H7 (cell line): ENCODE measurements around the gene IL4. TPM values are rescaled to one million over a fixed set of nuclear protein-coding genes. Genes with fewer than 3 reads are reported as not detected.

Experiments used
- DNase-seq: peaks from one replicate; pipeline ENCODE4 v3.0.0; 2012
- H3K27me3 ChIP-seq: 2 replicates; pipeline ENCODE4 v1.6.0; 2011; ENCODE audit warnings: mild to moderate bottlenecking, low read length; ENCODE audit not compliant: control insufficient read depth, insufficient read depth
- H3K36me3 ChIP-seq: replicated peaks from 2 replicates; pipeline ENCODE4 v1.5.1; 2011; ENCODE audit warnings: low read length; ENCODE audit not compliant: control insufficient read depth, insufficient read depth
- H3K4me3 ChIP-seq: 2 replicates; pipeline ENCODE4 v1.5.1; 2011; ENCODE audit warnings: low read depth, mild to moderate bottlenecking, control low read depth, low read length, moderate library complexity; ENCODE audit not compliant: insufficient read depth
- total RNA-seq: library from RNA; depleted of rRNA; stranded (reverse); fragments of >200 nt; shearing (Covaris generic); gene quantifications from 2 replicates; pipeline ENCODE4 v1.2.3, GENCODE V29; 2014

The IL4 gene
- total RNA-seq, 1 experiment from 2014 or later = not detected

DNA sequence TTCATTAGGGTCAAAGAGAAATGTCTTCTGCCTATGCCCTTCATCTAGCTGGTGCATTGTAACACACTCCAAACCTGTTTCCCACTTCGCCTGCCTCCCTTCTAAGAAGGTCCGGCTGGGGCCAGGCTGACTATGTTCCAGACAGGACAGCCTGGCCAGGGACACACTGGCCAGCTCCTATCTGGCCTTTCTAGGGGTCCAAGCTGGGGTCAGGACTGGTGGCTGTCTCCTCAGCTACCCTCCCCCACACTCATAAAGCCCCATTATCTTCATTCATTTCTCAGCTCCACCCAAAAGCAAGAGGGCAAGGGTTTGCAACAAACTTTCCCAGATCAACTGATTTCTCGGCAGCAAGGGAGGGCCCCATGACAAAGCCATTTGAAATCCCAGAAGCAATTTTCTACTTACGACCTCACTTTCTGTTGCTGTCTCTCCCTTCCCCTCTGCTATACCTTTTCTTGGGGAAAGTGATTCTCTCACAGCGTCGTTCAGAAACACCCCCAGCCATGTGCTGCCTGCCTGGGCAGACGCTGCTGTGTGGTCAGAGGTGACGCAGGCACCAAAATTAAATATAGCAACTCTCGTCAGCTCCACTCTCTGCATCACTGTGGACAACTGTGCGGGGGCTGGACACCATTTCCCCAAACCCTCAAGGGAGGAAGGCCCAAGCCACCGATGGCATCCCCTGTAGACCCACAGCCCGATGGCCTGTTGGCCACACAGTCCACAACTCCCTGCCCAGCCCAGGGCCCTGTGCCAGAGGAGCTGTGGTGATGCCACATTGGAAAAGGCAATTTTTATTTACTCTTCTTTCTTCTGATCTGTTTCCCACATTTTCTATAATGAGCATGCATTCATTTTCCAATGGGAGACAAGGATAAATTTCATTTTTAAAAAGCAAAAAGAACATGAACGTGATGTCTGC, 9.8 kb upstream of the IL4 start:
- Histone ChIP-seq H3K4me3 (no peak overlapping the region), H3K36me3 (no peaks in the 10 kb centered on the region), H3K27me3 (no peaks in the 10 kb centered on the region)
- no peak for DNase-seq

DNA sequence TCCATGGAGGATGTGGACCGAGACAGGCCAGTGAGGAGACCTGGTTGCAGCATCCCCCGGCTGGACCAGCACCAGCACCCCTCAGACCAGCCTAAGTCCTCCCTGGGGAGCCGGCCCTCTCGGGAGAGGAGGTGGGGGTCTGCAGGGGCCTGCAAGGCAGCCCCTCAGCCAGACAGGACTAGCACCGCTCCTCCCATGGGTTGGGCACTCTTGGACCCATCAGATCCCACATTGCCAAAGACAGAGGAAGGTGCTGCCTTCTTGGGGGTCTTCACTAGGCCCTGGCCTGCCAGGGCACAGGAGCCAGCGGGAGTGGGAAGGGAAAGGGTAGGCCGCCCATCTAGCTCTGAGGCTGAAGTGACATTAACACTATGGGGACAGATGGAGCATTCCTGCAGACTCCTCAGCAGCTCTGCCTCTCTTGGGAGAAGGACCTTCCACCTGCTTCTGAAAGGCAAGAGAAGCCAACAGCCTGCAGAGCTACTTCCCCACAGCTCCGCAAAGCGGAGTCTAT, 9.0 kb upstream of the IL4 start:
- Histone ChIP-seq H3K27me3 (no peaks in the 10 kb centered on the region), H3K36me3 (no peaks in the 10 kb centered on the region), H3K4me3 (no peak overlapping the region)
- DNase-seq = no peak

DNA sequence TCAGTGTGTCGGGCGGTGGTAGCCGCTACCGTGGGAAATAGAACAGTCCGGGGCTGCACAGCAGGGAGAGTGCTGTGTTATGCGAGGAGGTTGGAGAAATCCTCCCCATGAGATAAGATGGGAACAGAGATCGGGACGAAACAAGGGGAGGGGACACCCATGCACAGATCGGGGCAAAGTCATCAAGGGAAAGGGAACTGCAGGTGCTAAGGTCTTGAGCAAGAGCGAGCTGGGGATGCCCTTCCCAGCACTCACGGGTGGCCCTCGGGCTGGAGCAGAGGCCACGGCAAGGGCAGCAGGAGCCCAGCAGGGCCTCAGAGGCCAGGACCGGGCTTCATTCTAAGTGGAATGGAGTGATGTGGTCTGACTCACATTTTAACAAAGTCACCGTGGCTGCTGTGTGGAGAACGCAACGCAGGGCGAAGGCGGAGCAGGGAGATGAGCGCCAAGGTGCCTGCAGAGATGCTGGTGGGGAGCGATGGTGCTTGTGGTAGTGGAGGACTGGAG, 8.2 kb upstream of the IL4 start:
- H3K27me3 ChIP-seq = no peaks in the 10 kb centered on the region
- DNase-seq = peak; percentile 47
- H3K4me3 ChIP-seq = no peak overlapping the region
- H3K36me3 ChIP-seq = no peaks in the 10 kb centered on the region

DNA sequence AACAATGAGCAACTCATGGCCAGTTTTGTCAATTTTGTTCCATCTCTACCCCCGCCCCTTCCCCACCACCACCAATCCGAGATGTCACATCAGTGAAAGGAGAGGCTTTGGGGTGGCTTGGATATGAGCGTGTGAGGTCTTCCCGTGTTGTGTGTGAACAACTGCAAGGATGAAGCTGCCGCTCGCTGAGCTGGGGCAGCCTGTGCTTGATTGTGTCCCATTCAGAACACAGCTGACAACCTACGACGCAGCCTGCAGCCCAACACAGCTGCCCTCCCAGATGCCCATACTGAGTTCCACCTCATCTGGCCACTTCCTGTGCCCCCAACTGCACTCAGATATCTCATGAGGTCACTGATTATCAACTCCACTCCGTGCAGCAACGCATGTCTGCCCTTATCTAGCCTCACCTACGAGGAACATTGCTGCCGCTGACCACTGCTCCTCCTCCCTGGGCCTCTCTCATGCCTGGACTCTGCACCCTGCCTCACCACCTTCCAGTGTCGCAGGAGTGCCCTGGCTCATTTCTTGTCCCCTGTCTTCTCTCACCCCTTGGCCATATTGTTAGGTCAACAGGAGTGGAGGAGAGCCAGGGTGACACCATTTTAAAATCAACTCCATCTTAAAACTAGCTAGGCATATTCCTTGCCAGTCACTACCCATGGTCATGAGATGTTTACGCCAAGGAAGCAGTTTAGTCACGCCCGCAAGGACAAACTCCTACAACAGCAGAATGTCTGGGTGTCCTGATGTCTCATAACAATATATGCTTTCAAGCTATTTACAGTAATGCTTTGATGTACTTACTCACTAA, 7.3 kb upstream of the IL4 start:
- Histone ChIP-seq H3K4me3 (no peak overlapping the region), H3K27me3 (no peaks in the 10 kb centered on the region), H3K36me3 (no peaks in the 10 kb centered on the region)
- DNase-seq = no peak

DNA sequence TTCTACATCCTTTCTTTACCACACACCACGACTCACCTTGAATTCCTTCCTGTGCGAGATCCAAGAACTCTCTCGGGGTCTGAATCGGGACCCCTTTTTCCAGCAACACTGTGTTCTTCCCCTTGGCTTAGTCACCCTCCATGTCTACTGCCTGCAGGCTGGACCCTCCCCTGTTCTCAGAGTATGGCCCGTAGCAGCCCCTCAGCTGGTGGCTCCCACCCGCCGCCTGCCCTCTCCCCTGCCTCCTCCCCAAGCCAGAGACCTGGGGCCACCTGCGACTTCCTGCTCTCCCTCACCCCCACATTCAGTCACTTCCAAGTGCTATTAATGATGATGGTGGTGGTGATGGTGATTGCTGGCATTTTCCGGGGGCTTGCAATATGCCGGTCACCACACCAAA, 6.5 kb upstream of the IL4 start:
- Histone ChIP-seq H3K4me3 (no peak overlapping the region), H3K36me3 (no peaks in the 10 kb centered on the region), H3K27me3 (no peaks in the 10 kb centered on the region)
- no peak for DNase-seq

DNA sequence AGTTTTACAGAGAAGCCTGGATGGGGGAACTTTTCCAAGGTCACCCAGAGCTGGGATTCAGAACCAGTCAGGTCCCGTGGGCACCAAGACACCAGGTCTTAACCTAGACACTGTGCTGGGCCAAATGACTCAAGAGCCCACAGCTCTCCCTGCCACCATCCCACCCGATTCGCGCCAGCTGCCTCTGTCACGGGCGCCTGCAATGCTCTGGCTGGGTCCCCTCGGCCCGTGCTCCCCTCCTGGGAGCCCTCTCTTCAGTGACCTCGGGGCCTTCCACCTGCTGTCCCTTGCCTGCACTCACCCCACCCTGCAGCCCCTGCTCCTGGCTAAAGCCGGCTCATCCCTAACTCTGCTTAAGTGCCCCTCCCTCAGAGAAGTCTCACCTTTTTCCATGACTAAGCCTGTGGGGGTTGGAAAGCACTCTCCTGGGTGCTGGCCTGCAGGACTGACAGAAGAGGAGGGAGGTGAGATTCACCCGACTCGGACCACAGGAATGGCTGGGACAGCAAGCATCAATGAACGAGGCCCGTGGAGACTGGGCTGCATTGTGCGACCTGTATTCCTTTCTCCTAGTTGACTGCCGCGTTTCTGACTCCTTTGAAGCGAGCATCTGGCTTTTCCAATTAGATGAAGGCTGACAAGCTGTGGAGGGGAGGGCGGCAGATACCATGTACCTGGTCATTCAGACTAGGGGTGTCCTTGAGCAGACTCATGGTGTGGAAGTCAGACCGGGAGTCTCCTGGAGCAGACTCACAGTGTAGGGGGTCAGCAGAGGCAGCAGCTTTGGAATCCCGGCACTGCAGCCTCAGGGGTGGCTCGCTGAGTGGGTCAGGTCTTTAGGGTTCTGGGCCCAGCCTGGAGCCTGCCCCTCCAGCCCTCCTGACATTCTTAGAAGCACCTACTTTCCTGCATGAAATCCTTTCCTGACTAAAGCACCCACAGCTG, 5.8 kb upstream of the IL4 start:
- no peak overlapping the region for H3K4me3 ChIP-seq
- peak; percentile 50 for DNase-seq
- H3K36me3 ChIP-seq = no peaks in the 10 kb centered on the region
- H3K27me3 ChIP-seq = no peaks in the 10 kb centered on the region

DNA sequence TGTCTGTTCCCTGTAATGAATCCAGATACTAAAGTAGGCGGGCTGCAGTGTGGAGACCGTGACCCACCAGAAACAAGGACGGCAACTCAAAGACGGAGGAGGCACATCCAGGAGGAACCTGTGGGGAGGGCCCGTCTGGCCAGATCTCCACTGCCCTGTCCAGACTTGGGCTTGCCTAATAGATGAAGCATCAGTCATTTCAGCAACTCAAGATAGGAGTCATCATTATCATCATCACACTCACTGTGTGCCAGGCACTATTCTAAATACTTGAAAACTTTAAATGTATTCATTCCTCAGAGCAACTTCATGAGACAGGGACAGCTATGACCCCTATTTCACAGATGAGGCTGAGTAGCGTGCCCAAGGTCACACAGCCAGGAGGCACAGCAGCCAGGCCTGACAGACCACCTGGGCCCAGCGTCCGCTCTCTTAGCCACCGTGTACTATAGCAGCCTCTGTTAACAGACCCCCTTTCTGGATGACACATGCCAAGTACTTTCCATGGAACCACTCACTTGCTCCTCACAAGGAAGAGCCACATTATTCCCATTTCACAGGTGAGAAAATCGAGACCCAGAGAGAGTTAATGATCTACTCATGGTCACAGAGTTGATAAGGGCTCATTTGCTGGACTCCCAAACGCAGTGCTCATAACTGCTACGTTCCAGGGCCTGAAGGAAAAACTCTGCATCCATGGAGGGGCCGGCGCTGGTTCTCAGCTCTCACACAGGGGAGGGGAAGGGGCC, 4.9 kb upstream of the IL4 start:
- Histone ChIP-seq H3K36me3 (no peaks in the 10 kb centered on the region), H3K4me3 (no peak overlapping the region), H3K27me3 (no peaks in the 10 kb centered on the region)
- DNase-seq = no peak

DNA sequence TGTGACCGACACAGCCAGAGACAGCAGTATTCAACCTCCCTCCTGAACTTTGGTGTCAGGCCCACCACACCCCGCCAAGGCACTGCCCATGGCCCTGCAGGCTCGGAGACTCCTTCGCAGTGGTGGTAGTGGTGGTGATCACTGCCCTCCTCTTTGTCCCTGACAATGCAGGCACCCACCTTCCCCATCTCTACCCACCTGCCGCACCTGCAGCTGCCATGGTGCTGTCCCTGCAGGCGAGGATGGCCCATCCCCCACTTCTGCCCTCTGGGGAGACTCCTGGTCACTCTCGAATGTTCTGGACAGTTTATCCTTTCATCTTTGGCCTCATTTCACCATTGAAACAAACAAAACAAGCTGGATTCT, 4.4 kb upstream of the IL4 start:
- H3K36me3 ChIP-seq = no peaks in the 10 kb centered on the region
- H3K4me3 ChIP-seq = no peak overlapping the region
- no peak for DNase-seq
- H3K27me3 ChIP-seq = no peaks in the 10 kb centered on the region

DNA sequence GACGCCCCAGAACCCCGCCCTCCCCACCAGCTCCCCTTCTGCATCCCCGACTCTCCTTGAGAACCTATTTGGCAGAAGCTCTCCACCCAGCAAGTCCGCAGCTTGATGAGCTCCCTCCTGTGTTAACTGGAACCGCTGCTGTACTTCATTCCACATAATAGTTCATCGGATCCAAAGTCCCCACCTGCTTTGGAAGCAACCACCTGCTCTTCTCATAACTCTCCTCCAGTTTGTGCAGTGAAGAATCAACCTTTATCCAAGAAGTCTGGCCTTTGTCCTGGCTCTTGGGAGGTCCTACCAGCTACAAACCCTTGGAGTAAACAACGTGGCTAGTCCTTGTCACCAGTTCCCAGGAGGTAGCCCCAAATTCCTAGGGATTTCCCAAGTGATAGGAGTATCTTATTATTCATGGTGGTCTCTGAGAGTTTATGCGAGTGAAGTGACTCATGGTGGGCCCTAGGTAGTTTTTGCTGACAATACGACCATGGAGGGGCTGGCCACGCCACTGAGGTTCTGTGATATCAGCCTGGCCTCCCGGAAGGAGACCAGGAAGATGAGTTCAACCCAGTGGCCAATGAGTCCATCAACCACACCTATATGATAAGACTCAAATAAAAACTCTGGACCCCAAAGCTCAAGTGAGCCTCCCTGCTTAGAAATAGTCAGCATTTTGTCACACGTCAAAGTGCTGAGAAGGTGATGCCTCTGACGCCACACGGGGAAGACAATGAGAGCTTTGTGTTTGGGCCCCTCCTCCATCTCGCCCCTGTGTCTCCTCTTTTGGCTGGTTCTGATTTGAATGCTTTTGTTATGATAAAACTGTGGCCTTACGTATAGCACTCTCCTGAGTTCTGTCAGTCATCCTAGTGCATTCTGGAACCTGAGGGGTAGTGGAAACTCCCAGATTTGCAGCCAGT, 3.6 kb upstream of the IL4 start:
- Histone ChIP-seq H3K36me3 (no peaks in the 10 kb centered on the region), H3K4me3 (no peak overlapping the region), H3K27me3 (no peaks in the 10 kb centered on the region)
- DNase-seq = peak; percentile 35

DNA sequence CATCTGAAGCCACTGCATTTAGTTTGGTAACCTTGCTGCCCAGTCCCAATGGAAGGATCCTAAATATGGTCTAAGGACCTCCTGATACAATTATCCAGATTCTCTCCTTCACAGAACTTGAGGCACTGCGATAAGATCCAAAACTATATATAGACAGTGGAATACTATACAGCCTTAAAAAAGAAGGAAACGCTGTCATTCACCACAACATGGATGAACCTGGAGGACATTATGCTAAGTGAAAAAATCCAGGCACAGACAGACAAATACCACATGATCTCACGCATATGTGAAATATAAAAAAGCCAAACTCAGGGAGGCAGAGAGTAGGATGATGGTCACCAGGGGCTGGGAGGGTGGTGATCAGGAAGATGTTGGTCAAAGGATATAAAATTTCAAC, 2.8 kb upstream of the IL4 start:
- Histone ChIP-seq H3K4me3 (no peak overlapping the region), H3K36me3 (no peaks in the 10 kb centered on the region), H3K27me3 (no peaks in the 10 kb centered on the region)
- DNase-seq = no peak

DNA sequence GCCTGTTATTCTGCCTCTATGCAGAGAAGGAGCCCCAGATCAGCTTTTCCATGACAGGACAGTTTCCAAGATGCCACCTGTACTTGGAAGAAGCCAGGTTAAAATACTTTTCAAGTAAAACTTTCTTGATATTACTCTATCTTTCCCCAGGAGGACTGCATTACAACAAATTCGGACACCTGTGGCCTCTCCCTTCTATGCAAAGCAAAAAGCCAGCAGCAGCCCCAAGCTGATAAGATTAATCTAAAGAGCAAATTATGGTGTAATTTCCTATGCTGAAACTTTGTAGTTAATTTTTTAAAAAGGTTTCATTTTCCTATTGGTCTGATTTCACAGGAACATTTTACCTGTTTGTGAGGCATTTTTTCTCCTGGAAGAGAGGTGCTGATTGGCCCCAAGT, 301 bp upstream of the IL4 start:
- no peak overlapping the region for H3K4me3 ChIP-seq

DNA sequence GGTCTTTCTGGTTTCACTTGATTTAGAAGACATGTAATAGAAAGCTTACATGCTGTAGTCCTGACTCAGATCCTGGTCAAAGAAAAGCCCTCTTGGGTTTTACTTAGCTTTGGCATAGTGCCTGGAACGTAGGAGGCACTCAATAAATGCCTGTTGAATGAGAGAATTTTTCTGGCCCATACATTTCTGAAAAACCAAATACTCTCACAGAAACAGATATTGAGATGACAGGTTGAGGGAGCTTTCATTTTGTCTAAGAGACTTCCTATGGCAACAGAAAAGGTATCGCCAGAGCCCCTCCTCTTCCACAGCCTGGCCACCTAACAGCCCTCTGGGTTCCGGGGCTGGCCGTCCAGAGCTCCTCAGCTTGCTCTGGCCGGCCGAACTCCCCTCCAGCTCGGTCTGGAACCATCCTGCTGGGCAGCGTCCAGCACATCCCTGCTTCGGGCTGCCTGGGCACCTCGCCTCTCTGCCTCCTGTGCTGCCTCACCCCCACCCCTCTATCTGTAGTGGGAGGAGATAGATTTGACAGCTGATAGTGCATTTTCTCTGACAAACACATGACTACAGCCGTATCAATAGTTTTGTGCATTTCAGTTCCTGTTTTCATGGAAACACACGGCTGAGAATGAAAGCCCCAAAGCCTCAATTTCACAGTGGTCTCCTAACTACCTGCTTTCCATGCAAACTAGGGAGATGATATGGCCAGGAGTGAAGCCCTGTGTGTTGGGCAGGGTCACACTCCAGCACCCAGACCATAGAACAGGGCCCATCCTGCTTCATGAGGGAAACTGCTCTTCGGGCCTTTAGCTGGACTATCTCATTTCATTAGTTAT, 1.1 kb downstream of the IL4 start:
- H3K27me3 ChIP-seq = no peaks in the 10 kb centered on the region
- DNase-seq = peak; percentile 33
- no peaks in the 10 kb centered on the region for H3K36me3 ChIP-seq
- H3K4me3 ChIP-seq = no peak overlapping the region

More for the DNA sequence above, 301 bp upstream of the IL4 start:
- H3K27me3 ChIP-seq = no peaks in the 10 kb centered on the region
- no peak for DNase-seq
- H3K36me3 ChIP-seq = no peaks in the 10 kb centered on the region
